ENCODE measurements around the gene KREMEN2. TPM values are rescaled to one million over a fixed set of nuclear protein-coding genes. Genes with fewer than 3 reads are reported as not detected.

Gene KREMEN2
- total and polyA plus RNA-seq, 8 donors, result 0.07 to 0.32 (median 0.16) TPM; not detected in 3

DNA sequence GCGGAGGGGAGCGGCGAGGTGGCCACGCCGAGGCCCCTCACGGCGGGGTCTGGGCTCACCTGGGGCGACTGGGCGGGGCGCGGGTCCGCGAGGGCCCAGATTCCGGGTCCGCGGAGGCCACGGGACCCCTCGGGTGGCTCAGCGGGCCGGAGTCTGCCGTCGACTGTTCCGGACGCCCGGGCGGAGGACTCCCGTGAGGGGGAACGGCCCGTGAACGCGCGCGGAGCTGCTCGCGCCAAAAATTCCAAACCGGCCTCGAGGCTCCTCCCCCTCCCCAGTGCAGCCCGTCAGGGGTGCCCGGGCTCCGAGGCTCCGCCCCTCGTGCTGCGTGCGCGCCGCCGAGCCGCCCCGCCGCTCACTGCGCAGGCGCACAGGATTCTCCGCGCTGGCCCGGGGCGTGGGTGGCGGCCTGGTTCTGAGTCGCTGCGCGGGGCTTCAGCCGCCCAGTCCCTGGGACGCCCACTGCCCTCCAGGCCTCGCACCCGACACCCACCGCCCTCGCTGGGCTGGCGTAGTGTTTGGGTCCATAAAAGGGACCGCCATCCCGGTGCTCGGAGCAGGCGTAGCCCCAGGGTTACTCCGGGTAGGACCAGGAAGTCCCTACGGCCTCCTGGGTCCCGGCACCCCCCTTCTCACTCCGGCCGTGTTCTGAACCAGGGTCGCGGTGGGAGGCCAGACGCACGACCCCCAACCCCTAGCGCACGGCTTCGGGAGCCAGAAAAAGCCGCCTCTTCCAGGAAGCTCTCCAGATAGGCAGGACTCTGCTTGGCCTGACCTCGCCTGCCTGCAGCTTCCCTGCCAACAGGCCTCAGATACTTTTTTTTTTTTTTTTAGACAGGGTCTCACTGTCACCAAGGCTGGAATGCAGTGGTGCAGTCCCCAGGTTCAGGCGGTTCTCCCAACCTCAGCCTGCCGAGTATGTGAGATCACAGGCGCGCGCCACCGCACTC is 16.4 kb downstream of the KREMEN2 start, which contains the start of gene PKMYT1:
PKMYT1 (minus strand) TSS at position 220 of the 950 bp plus-strand sequence. CDS start 789 bp downstream, outside the sequence.
- Histone ChIP-seq H3K36me3 (no peaks in the 10 kb centered on the region), H3K4me3 (peak within 1 kb of the TSS; percentile 42 to 79 (median 71)), H3K27ac (peak within 1 kb of the TSS; percentile 79 to 88 (median 84)), H3K27me3 (no peaks in the 10 kb centered on the region), H3K9me3 (no peaks in the 10 kb centered on the region), H3K4me1 (peaks cover 23 to 54% (median 30%) of the 10 kb centered on the region in 3 donors)
- intact Hi-C loops (cut with DNase I), result loop anchor here in 1 of 3 donors (5.0 kb wide), 1 partner anchor 58 kb away; no protein-coding TSS in a partner anchor
- DNase-seq (peak; percentile 87 to 99 (median 94)), ATAC-seq (peak; percentile 84 to 92 (median 90)), FAIRE-seq (no peak)
- 6 to 8% methylated on average over 54 to 91 of the region's 91 CpGs for WGBS, 2 donors
- TF ChIP-seq, protein P1, sequence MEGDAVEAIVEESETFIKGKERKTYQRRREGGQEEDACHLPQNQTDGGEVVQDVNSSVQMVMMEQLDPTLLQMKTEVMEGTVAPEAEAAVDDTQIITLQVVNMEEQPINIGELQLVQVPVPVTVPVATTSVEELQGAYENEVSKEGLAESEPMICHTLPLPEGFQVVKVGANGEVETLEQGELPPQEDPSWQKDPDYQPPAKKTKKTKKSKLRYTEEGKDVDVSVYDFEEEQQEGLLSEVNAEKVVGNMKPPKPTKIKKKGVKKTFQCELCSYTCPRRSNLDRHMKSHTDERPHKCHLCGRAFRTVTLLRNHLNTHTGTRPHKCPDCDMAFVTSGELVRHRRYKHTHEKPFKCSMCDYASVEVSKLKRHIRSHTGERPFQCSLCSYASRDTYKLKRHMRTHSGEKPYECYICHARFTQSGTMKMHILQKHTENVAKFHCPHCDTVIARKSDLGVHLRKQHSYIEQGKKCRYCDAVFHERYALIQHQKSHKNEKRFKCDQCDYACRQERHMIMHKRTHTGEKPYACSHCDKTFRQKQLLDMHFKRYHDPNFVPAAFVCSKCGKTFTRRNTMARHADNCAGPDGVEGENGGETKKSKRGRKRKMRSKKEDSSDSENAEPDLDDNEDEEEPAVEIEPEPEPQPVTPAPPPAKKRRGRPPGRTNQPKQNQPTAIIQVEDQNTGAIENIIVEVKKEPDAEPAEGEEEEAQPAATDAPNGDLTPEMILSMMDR (IDR thresholded peaks at IDR 0.05), result no peak

DNA sequence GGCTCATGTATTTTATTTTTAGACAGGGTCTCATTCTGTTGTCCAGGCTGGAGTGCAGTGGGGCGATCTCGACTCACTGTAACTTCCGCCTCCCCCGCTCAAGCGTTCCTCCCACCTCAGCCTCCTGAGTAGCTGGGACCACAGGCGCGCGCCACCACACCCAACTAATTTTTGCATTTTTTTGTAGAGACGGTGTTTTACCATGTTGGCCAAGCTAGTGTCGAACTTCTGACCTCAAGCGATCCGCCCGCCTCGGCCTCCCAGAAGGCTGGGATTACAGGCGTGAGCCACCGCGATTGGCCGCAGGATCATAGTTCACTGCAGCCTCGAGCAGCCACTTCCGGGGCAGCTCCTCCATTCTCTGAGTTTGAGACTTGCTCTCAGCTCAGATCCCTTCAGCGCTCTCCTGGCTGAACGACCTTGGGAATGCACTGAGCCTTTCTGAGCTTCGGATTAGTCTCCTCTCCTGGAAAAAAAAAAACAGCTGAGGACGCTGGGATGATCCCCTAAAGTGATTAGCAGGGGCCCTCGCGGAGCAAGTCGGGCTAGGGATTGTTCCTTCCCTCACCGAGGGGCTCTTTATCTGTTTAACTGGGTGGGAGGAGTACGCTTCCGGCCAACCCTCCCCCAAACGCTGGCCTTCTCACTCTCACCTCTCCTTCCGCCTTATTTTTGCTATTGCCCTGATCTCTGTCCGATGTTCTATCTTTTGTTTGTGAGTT is 17.3 kb downstream of the KREMEN2 start:
- intact Hi-C loops (cut with DNase I), result loop anchor here in 1 of 3 donors (5.0 kb wide), 1 partner anchor 59 kb away; no protein-coding TSS in a partner anchor
- peak in 2 of 6 donors; percentile 40 to 51 for DNase-seq
- FAIRE-seq, result no peak
- WGBS, 2 donors, result 54 to 60% methylated on average over 33 of the region's 33 CpGs
- Histone ChIP-seq H3K27me3 (no peaks in the 10 kb centered on the region), H3K9me3 (no peaks in the 10 kb centered on the region), H3K4me1 (peaks cover 31 to 62% (median 31%) of the 10 kb centered on the region in 3 donors), H3K36me3 (no peaks in the 10 kb centered on the region), H3K4me3 (peak overlapping the region in 2 of 4 donors; percentile 73 to 79), H3K27ac (no peak overlapping the region)
- TF ChIP-seq, protein P1 (IDR thresholded peaks at IDR 0.05), result no peak
- no peak for ATAC-seq

DNA sequence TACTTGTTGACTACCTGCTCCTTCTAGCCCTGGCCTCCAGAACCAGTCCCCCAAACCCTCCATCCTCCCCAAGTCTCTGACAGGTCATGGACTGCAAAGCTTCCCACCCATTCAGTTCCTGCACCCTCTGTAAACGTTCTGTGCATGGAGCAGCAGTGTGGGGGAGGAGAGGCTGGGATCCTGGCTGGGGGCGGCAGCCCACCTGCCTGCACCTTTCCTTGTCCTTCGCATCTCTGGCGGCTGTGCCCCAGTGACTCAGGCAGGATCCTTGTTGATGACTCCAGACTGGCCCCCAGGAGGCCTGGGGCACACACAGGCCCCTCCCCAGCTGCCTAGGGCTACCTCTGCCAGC is 17.8 kb downstream of the KREMEN2 start:
- no peak for ATAC-seq
- 76 to 79% methylated on average over 4 of the region's 4 CpGs for WGBS, 2 donors
- Histone ChIP-seq H3K4me3 (no peak overlapping the region), H3K9me3 (no peaks in the 10 kb centered on the region), H3K36me3 (no peaks in the 10 kb centered on the region), H3K27ac (no peak overlapping the region), H3K27me3 (no peaks in the 10 kb centered on the region), H3K4me1 (peaks cover 26 to 59% (median 27%) of the 10 kb centered on the region in 3 donors)
- DNase-seq, result peak in 2 of 6 donors; percentile 41 to 55
- intact Hi-C loops (cut with DNase I), result loop anchor here in 1 of 3 donors (5.0 kb wide), 1 partner anchor 60 kb away; no protein-coding TSS in a partner anchor
- TF ChIP-seq, protein P1 (IDR thresholded peaks at IDR 0.05), result no peak
- no peak for FAIRE-seq

DNA sequence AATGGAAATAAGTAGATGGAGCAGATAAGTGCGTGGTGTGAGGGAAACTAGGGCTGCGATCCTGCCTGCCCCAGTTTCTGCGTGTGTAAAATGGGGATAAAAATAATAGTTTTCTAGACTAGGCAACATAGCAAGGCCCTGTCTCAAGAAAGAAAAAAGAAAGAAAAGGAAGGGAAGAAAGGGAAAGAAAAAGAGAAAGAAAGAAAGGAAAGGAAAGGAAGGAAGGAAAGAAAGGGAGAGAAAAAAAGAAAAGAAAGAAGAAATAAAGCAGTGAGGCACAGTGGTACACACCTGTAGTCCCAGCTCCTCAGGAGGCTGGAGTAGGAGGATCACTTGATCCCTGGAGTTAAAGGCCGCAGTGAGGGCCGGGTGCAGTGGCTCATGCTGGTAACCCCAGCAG is 18.3 kb downstream of the KREMEN2 start:
- H3K4me3 ChIP-seq, result no peak overlapping the region
- intact Hi-C loops (cut with DNase I), result loop anchor here in 1 of 3 donors (5.0 kb wide), 1 partner anchor 60 kb away; no protein-coding TSS in a partner anchor
- H3K9me3 ChIP-seq, result no peaks in the 10 kb centered on the region
- no peak overlapping the region for H3K27ac ChIP-seq
- FAIRE-seq (no peak), DNase-seq (no peak), ATAC-seq (no peak)
- TF ChIP-seq, protein P1 (IDR thresholded peaks at IDR 0.05), result no peak
- no peaks in the 10 kb centered on the region for H3K27me3 ChIP-seq
- peaks cover 22 to 54% (median 22%) of the 10 kb centered on the region in 3 donors for H3K4me1 ChIP-seq
- WGBS, 2 donors, result 85 to 86% methylated on average over 5 of the region's 5 CpGs
- H3K36me3 ChIP-seq, result no peaks in the 10 kb centered on the region
